Measurements from ENCODE around the gene NAV2. TPM values are rescaled to one million over a fixed set of nuclear protein-coding genes. Genes with fewer than 3 reads are reported as not detected.

NAV2 gene
- polyA plus RNA-seq, 1 experiment: 5.1 TPM

GRCh38 chr11:20024172-20024935 is 311.7 kb downstream of the NAV2 start:
- no peak overlapping the region for H3K4me3 ChIP-seq (ENCODE audit: low read depth, low read length)
- H3K27ac ChIP-seq (ENCODE audit: low read depth, low read length): peak overlapping the region; percentile 13
- H3K27me3 ChIP-seq (ENCODE audit: control insufficient read depth, insufficient read depth, low read length): no peaks in the 10 kb centered on the region
- DNase-seq (ENCODE audit: low read depth, low spot score): no peak
- H3K9me3 ChIP-seq (ENCODE audit: control insufficient read depth, insufficient read depth, low read length): no peaks in the 10 kb centered on the region
- no peak for TF ChIP-seq CTCF (IDR thresholded peaks at IDR 0.05; ENCODE audit: low read depth, low read length)
- ChIA-PET POLR2A (interaction anchor here (1.0 kb wide), 1 partner anchor 11 kb away, joined by 5 read pairs; no protein-coding TSS in a partner anchor), CTCF (interaction anchor here (0.9 to 3.2 kb wide), 5 partner anchors 8 to 104 kb away, joined by 3 to 15 read pairs (median 5); no protein-coding TSS in a partner anchor)

GRCh38 chr11:20025332-20025840 is 312.7 kb downstream of the NAV2 start:
- ChIA-PET CTCF (interaction anchor here (1.4 to 3.2 kb wide), 5 partner anchors 9 to 106 kb away, joined by 3 to 15 read pairs (median 5); no protein-coding TSS in a partner anchor), POLR2A (no interaction called here)
- no peaks in the 10 kb centered on the region for H3K9me3 ChIP-seq (ENCODE audit: control insufficient read depth, insufficient read depth, low read length)
- no peak overlapping the region for H3K4me3 ChIP-seq (ENCODE audit: low read depth, low read length)
- no peak for TF ChIP-seq CTCF (IDR thresholded peaks at IDR 0.05; ENCODE audit: low read depth, low read length)
- DNase-seq (ENCODE audit: low read depth, low spot score): no peak
- no peak overlapping the region for H3K27ac ChIP-seq (ENCODE audit: low read depth, low read length)
- no peaks in the 10 kb centered on the region for H3K27me3 ChIP-seq (ENCODE audit: control insufficient read depth, insufficient read depth, low read length)

DNA sequence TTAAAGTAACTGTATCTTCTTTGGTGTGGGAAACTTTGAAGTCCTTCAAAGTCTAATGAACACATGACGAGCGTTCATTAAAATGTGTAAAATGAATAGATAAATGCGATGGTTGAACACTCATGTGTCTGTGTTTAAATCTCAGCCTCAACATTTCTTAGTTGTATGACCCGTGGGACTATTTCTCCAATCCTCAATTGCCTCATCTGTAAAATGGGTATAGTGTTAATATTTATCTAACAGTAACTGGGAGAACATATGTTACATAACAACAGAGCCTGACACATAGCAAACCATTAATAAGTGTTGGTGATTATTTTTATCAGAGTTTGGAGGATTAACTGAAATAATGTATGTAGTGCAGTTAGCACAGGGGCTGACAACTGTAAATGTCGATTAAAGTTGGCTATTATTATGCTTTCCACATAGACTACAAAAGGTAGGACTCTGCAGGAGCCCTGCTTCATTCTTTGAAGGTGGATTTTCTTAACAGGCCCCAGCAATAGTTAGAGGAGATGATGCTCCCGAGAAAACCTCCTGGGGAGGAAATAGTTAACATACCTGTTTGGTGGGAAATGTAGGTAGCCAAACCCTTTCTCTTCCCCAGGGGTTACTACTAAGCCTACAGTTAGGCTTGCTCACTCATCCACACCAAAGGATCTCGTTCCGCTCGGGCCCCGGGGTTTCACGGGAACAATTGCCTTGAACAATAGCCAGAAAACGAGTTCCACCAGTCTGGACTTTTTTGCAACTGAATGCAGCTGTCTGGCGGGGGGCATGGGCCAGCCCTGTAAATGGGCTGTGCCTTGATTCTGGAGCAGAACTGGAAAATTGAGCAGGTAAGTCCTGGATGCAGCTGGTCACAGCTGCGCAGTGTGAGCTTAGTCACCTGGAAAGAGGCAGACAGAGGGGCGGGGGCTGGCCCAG is 314.3 kb downstream of the NAV2 start:
- DNase-seq (ENCODE audit: low read depth, low spot score): no peak
- ChIA-PET CTCF (interaction anchor here (1.4 kb wide), 2 partner anchors 18 to 105 kb away, joined by 3 read pairs; no protein-coding TSS in a partner anchor), POLR2A (no interaction called here)
- no peaks in the 10 kb centered on the region for H3K27me3 ChIP-seq (ENCODE audit: control insufficient read depth, insufficient read depth, low read length)
- no peak for TF ChIP-seq CTCF (IDR thresholded peaks at IDR 0.05; ENCODE audit: low read depth, low read length)
- no peaks in the 10 kb centered on the region for H3K9me3 ChIP-seq (ENCODE audit: control insufficient read depth, insufficient read depth, low read length)
- H3K4me3 ChIP-seq (ENCODE audit: low read depth, low read length): no peak overlapping the region
- H3K27ac ChIP-seq (ENCODE audit: low read depth, low read length): no peak overlapping the region

DNA sequence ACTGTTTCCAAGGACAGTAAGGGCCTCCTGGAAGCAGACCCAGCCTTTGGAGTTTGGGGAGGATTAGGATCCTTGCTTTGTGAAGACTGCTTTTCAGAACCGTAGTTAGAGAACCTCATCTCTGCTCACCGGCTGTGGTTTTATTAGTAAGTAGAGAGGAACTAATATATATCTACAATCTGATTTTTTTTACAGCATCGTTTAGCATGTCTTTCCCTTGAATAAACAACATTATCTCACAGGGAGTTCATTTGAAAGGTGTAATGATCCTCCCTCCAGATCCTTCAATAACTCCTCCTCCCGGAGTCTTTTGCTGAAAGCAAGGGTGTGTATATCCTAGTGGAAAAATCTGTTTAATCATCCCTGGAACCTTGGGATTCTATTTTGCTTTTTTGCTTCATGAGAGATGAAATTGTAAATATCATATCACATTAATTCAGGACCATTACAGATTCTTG is 314.9 kb downstream of the NAV2 start:
- Histone ChIP-seq H3K9me3 (ENCODE audit: control insufficient read depth, insufficient read depth, low read length) (no peaks in the 10 kb centered on the region), H3K27me3 (ENCODE audit: control insufficient read depth, insufficient read depth, low read length) (no peaks in the 10 kb centered on the region), H3K27ac (ENCODE audit: low read depth, low read length) (no peak overlapping the region), H3K4me3 (ENCODE audit: low read depth, low read length) (no peak overlapping the region)
- CTCF ChIA-PET: interaction anchor here (1.6 kb wide), 1 partner anchor 84 kb away, joined by 5 read pairs; no protein-coding TSS in a partner anchor
- no peak for DNase-seq (ENCODE audit: low read depth, low spot score)
- TF ChIP-seq CTCF (IDR thresholded peaks at IDR 0.05; ENCODE audit: low read depth, low read length): no peak
- POLR2A ChIA-PET: no interaction called here
